HepG2 (cell line): Measurements from ENCODE around the gene NRSN2. TPM values are rescaled to one million over a fixed set of nuclear protein-coding genes. Genes with fewer than 3 reads are reported as not detected.

Source experiments
- BORCS8-MEF2B ChIP-seq: sonication (generic); formaldehyde crosslinking; IDR thresholded peaks from 2 replicates; pipeline ENCODE4 v1.8.0; 2022; ENCODE audit warnings: mild to moderate bottlenecking, missing genetic modification reagents
- BRCA1 ChIP-seq: sonication (generic); formaldehyde crosslinking; IDR thresholded peaks from 2 replicates; pipeline ENCODE4 v1.4.0; 2020; ENCODE audit warnings: missing genetic modification reagents
- CBX2 ChIP-seq, 2 experiments: fragments of 200-600 bp in 1 of 2; sonication (generic); formaldehyde crosslinking in 1 of 2; IDR thresholded peaks; 2 replicates each; pipeline versions ENCODE4 v1.7.0 to v1.8.1; 2018 to 2022; ENCODE audit warnings: low read depth in 2 of 2, low read length in 1 of 2, mild to moderate bottlenecking in 1 of 2, missing genetic modification reagents in 1 of 2
- MAFK ChIP-seq, 2 experiments: IDR thresholded peaks in 1 of 2; conservative IDR thresholded peaks in 1 of 2; 2 replicates each; pipeline ENCODE4 v1.6.1; 2011; ENCODE audit warnings: improper control_type of control experiment in 2 of 2, low read length in 2 of 2
- MIXL1 ChIP-seq: IDR thresholded peaks from 2 replicates; pipeline ENCODE4 v1.6.1; 2016
- NFE2 ChIP-seq: sonication (generic); formaldehyde crosslinking; IDR thresholded peaks from 2 replicates; pipeline ENCODE4 v1.4.0; 2020; ENCODE audit warnings: missing genetic modification reagents
- NFE2L2 ChIP-seq: fragments of 150-350 bp; IDR thresholded peaks from 2 replicates; pipeline ENCODE4 v1.6.1; 2014; ENCODE audit warnings: low read length
- PRMT3 ChIP-seq: sonication (generic); formaldehyde crosslinking; IDR thresholded peaks from 2 replicates; pipeline ENCODE4 v1.8.1; 2022; ENCODE audit warnings: low read depth, mild to moderate bottlenecking, moderate library complexity, missing genetic modification reagents, borderline replicate concordance
- SOX5 ChIP-seq: IDR thresholded peaks from 2 replicates; pipeline ENCODE4 v1.6.1; 2016; ENCODE audit warnings: borderline replicate concordance
- SRSF9 ChIP-seq: fragments of 200-400 bp; formaldehyde crosslinking; IDR thresholded peaks from 2 replicates; pipeline ENCODE4 v1.6.1; 2018; ENCODE audit warnings: borderline replicate concordance, mild to moderate bottlenecking, low read depth, low read length; ENCODE audit not compliant: insufficient read depth, poor library complexity, severe bottlenecking
- ZNF205 ChIP-seq: IDR thresholded peaks from 2 replicates; pipeline ENCODE4 v1.6.1; 2018; ENCODE audit warnings: missing biosample characterization, missing genetic modification reagents
- ZNF263 ChIP-seq: sonication (generic); formaldehyde crosslinking; IDR thresholded peaks from 2 replicates; pipeline ENCODE4 v1.4.0; 2020; ENCODE audit warnings: missing genetic modification reagents
- ZNF317 ChIP-seq: sonication (generic); formaldehyde crosslinking; IDR thresholded peaks from 2 replicates; pipeline ENCODE4 v1.5.0; 2020; ENCODE audit warnings: mild to moderate bottlenecking, missing genetic modification reagents
- ZNF350 ChIP-seq: sonication (generic); formaldehyde crosslinking; IDR thresholded peaks from 2 replicates; pipeline ENCODE4 v1.4.0; 2020; ENCODE audit warnings: mild to moderate bottlenecking, low read depth, missing genetic modification reagents, borderline replicate concordance
- ZNF761 ChIP-seq: sonication (generic); formaldehyde crosslinking; conservative IDR thresholded peaks from 2 replicates; pipeline ENCODE4 v1.4.0; 2020; ENCODE audit warnings: mild to moderate bottlenecking, missing genetic modification reagents
- polyA plus RNA-seq, 8 experiments: library from polyadenylated mRNA; depleted of rRNA in 3 of 8; stranded (reverse) in 7 of 8; unstranded in 1 of 8; fragments of >200 nt; fragmentation: Illumina TruSeq in 4 of 8; extraction: Trizol in 4 of 8; gene quantifications; 2 replicates each; pipeline versions ENCODE4 v1.2.1 to v1.2.3, GENCODE V29; 2011 to 2016; ENCODE audit warnings: low read depth in 4 of 8, missing spikeins in 1 of 8, mixed read lengths in 1 of 8; ENCODE audit not compliant: insufficient read depth in 1 of 8
- total RNA-seq, 5 experiments: library from RNA; depleted of rRNA; stranded (reverse); fragments of >200 nt; fragmentation: Illumina TruSeq; extraction: Trizol; gene quantifications; 2 replicates each; pipeline ENCODE4 v1.2.3, GENCODE V29; 2016; ENCODE audit warnings: low read depth in 1 of 5
- TF ChIP-seq, protein P1 (sequence below): sonication (generic); formaldehyde crosslinking; IDR thresholded peaks from 2 replicates; pipeline ENCODE4 v1.5.1; 2020; ENCODE audit warnings: mild to moderate bottlenecking, missing genetic modification reagents, borderline replicate concordance
- TF ChIP-seq, protein P2 (sequence below): sonication (generic); formaldehyde crosslinking; IDR thresholded peaks from 2 replicates; pipeline ENCODE4 v1.4.0; 2020; ENCODE audit warnings: missing genetic modification reagents, borderline replicate concordance
- TF ChIP-seq, protein P3 (sequence below): sonication (generic); formaldehyde crosslinking; conservative IDR thresholded peaks from 2 replicates; pipeline ENCODE4 v1.4.0; 2020; ENCODE audit warnings: missing genetic modification reagents

The NRSN2 gene
- total and polyA plus RNA-seq, 2 of the 13 experiments (the other 11 are each of a cell fraction or from before 2014, with no cell fraction given), result 32.3 to 49.4 TPM

DNA sequence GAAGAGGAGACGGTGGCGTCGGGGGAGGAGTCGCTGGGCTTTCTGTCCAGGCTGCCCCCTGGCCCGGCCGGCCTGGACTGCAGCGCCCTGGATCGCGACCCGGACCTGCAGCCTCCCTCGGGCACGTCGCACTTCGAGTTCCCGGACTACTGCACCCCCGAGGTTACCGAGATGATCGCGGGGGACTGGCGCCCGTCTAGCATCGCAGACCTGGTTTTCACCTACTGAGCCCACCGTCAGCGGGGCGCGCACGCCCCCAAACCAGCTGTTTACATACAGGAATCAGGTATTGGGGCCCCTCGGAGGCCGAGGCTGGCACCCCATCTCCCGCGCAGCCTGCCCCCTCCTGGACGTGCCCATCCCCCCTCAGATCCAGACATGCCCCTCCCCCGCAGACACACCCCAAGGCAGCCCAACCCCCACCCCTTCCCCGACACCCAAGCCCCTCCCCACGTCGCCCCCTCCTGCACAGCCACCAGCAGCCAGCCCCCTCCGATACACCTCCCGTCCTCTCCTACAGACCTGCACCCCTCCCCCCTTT, 20.2 kb upstream of the NRSN2 start (continued):
- no peak; the same call in 1 of the 2 replicates for TF ChIP-seq CBX2 (IDR thresholded peaks at IDR 0.05; ENCODE audit: low read depth, low read length)
- TF ChIP-seq CBX2 (CRISPR knock-in tag; IDR thresholded peaks at IDR 0.05; ENCODE audit: low read depth), result no peak
- no peak for TF ChIP-seq ZNF761 (CRISPR knock-in tag)
- peak; percentile 13; the same call in 1 of the 2 replicates for TF ChIP-seq ZNF205 (CRISPR knock-in tag)
- no peak for TF ChIP-seq NFE2L2
- no peak for TF ChIP-seq MAFK (conservative IDR thresholded peaks at IDR 0.05 in 1 of 2, IDR thresholded peaks at IDR 0.05 in 1 of 2; ENCODE audit: low read length in 2 of 2)
- TF ChIP-seq BRCA1, result no peak
- TF ChIP-seq NFE2, result no peak
- no peak for TF ChIP-seq ZNF350 (CRISPR knock-in tag)
- TF ChIP-seq ZNF263 (CRISPR knock-in tag), result no peak
- no peak for TF ChIP-seq BORCS8-MEF2B (CRISPR knock-in tag)
- TF ChIP-seq, protein P1, sequence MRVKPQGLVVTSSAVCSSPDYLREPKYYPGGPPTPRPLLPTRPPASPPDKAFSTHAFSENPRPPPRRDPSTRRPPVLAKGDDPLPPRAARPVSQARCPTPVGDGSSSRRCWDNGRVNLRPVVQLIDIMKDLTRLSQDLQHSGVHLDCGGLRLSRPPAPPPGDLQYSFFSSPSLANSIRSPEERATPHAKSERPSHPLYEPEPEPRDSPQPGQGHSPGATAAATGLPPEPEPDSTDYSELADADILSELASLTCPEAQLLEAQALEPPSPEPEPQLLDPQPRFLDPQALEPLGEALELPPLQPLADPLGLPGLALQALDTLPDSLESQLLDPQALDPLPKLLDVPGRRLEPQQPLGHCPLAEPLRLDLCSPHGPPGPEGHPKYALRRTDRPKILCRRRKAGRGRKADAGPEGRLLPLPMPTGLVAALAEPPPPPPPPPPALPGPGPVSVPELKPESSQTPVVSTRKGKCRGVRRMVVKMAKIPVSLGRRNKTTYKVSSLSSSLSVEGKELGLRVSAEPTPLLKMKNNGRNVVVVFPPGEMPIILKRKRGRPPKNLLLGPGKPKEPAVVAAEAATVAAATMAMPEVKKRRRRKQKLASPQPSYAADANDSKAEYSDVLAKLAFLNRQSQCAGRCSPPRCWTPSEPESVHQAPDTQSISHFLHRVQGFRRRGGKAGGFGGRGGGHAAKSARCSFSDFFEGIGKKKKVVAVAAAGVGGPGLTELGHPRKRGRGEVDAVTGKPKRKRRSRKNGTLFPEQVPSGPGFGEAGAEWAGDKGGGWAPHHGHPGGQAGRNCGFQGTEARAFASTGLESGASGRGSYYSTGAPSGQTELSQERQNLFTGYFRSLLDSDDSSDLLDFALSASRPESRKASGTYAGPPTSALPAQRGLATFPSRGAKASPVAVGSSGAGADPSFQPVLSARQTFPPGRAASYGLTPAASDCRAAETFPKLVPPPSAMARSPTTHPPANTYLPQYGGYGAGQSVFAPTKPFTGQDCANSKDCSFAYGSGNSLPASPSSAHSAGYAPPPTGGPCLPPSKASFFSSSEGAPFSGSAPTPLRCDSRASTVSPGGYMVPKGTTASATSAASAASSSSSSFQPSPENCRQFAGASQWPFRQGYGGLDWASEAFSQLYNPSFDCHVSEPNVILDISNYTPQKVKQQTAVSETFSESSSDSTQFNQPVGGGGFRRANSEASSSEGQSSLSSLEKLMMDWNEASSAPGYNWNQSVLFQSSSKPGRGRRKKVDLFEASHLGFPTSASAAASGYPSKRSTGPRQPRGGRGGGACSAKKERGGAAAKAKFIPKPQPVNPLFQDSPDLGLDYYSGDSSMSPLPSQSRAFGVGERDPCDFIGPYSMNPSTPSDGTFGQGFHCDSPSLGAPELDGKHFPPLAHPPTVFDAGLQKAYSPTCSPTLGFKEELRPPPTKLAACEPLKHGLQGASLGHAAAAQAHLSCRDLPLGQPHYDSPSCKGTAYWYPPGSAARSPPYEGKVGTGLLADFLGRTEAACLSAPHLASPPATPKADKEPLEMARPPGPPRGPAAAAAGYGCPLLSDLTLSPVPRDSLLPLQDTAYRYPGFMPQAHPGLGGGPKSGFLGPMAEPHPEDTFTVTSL (CRISPR knock-in tag), result 0 out of 2 replicates have a peak, but pooled peaks have one; percentile 36
- TF ChIP-seq ZNF317 (CRISPR knock-in tag), result no peak
- TF ChIP-seq, protein P2, sequence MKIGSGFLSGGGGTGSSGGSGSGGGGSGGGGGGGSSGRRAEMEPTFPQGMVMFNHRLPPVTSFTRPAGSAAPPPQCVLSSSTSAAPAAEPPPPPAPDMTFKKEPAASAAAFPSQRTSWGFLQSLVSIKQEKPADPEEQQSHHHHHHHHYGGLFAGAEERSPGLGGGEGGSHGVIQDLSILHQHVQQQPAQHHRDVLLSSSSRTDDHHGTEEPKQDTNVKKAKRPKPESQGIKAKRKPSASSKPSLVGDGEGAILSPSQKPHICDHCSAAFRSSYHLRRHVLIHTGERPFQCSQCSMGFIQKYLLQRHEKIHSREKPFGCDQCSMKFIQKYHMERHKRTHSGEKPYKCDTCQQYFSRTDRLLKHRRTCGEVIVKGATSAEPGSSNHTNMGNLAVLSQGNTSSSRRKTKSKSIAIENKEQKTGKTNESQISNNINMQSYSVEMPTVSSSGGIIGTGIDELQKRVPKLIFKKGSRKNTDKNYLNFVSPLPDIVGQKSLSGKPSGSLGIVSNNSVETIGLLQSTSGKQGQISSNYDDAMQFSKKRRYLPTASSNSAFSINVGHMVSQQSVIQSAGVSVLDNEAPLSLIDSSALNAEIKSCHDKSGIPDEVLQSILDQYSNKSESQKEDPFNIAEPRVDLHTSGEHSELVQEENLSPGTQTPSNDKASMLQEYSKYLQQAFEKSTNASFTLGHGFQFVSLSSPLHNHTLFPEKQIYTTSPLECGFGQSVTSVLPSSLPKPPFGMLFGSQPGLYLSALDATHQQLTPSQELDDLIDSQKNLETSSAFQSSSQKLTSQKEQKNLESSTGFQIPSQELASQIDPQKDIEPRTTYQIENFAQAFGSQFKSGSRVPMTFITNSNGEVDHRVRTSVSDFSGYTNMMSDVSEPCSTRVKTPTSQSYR, result peak; percentile 89
- no peak; the same call in 1 of the 2 replicates for TF ChIP-seq PRMT3 (CRISPR knock-in tag)
- TF ChIP-seq MIXL1 (CRISPR knock-in tag), result no peak
- TF ChIP-seq SOX5 (CRISPR knock-in tag), result no peak
- TF ChIP-seq SRSF9, result no peak
- TF ChIP-seq, protein P3, sequence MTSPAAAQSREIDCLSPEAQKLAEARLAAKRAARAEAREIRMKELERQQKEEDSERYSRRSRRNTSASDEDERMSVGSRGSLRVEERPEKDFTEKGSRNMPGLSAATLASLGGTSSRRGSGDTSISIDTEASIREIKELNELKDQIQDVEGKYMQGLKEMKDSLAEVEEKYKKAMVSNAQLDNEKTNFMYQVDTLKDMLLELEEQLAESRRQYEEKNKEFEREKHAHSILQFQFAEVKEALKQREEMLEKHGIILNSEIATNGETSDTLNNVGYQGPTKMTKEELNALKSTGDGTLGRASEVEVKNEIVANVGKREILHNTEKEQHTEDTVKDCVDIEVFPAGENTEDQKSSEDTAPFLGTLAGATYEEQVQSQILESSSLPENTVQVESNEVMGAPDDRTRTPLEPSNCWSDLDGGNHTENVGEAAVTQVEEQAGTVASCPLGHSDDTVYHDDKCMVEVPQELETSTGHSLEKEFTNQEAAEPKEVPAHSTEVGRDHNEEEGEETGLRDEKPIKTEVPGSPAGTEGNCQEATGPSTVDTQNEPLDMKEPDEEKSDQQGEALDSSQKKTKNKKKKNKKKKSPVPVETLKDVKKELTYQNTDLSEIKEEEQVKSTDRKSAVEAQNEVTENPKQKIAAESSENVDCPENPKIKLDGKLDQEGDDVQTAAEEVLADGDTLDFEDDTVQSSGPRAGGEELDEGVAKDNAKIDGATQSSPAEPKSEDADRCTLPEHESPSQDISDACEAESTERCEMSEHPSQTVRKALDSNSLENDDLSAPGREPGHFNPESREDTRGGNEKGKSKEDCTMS (CRISPR knock-in tag), result no peak
